CD4-positive, alpha-beta memory T cell (primary cell): ENCODE data around the gene LRP2BP. TPM values are rescaled to one million over a fixed set of nuclear protein-coding genes. Genes with fewer than 3 reads are reported as not detected.

ENCODE experiments used
- CTCF ChIA-PET: fragments of 350-600 bp; sonication (Branson Sonifier 250); formaldehyde crosslinking; loops from one replicate; lab custom pipeline; 2021; ENCODE audit warnings: inconsistent platforms; ENCODE audit not compliant: partially characterized antibody; lab: Charles Lee
- POLR2A ChIA-PET: fragments of 350-600 bp; sonication (Branson Sonifier 250); formaldehyde crosslinking; loops from one replicate; lab custom pipeline; 2021; ENCODE audit not compliant: partially characterized antibody; lab: Charles Lee
- DNase-seq, 5 donors: peaks; one replicate each; pipeline versions ENCODE4 v3.0.0 to v3.0.0-alpha.2; 2020 to 2022; ENCODE audit warnings: mixed read lengths in 1 of 5
- H3K27ac ChIP-seq: one replicate; pipeline ENCODE4 v1.7.0; 2013; ENCODE audit warnings: low read depth, low read length
- H3K27me3 ChIP-seq: 2 replicates; pipeline ENCODE4 v1.7.0; 2013; ENCODE audit warnings: mild to moderate bottlenecking, low read length, moderate library complexity; ENCODE audit not compliant: insufficient read depth
- H3K36me3 ChIP-seq: 2 replicates; pipeline ENCODE4 v1.7.0; 2013; ENCODE audit warnings: mild to moderate bottlenecking, low read length, moderate library complexity; ENCODE audit not compliant: insufficient read depth
- H3K4me1 ChIP-seq: 2 replicates; pipeline ENCODE4 v1.7.0; 2013; ENCODE audit warnings: mild to moderate bottlenecking, low read length, moderate library complexity; ENCODE audit not compliant: insufficient read depth
- H3K4me3 ChIP-seq, 2 donors: one replicate each; pipeline ENCODE4 v1.7.0; 2013; ENCODE audit warnings: low read length in 2 of 2, mild to moderate bottlenecking in 1 of 2
- H3K9me3 ChIP-seq, 2 donors: one replicate each; pipeline ENCODE4 v1.7.0; 2013; ENCODE audit warnings: low read length in 2 of 2, control low read depth in 1 of 2; ENCODE audit not compliant: control insufficient read depth in 1 of 2
- H3K27ac Mint-ChIP-seq, 7 donors: one replicate each; pipeline ENCODE4 v1.8.0; 2020 to 2021; ENCODE audit warnings: mixed read lengths in 7 of 7, mild to moderate bottlenecking in 6 of 7, inconsistent platforms in 3 of 7, moderate library complexity in 3 of 7
- H3K27me3 Mint-ChIP-seq, 2 donors: one replicate each; pipeline ENCODE4 v1.8.0; 2020 to 2021; ENCODE audit warnings: mixed read lengths in 2 of 2
- H3K36me3 Mint-ChIP-seq, 2 donors: one replicate each; pipeline ENCODE4 v1.8.0; 2020 to 2021; ENCODE audit warnings: mixed read lengths in 2 of 2, inconsistent platforms in 1 of 2, mild to moderate bottlenecking in 1 of 2
- H3K4me1 Mint-ChIP-seq, 4 donors: one replicate each; pipeline ENCODE4 v1.8.0; 2020 to 2021; ENCODE audit warnings: mixed read lengths in 4 of 4, mild to moderate bottlenecking in 1 of 4
- H3K4me3 Mint-ChIP-seq, 8 donors: one replicate each; pipeline ENCODE4 v1.8.0; 2020 to 2021; ENCODE audit warnings: mixed read lengths in 8 of 8, mild to moderate bottlenecking in 7 of 8, moderate library complexity in 6 of 8, inconsistent platforms in 3 of 8
- H3K9me3 Mint-ChIP-seq, 8 donors: one replicate each; pipeline ENCODE4 v1.8.0; 2020 to 2021; ENCODE audit warnings: mixed read lengths in 8 of 8, mild to moderate bottlenecking in 5 of 8, inconsistent platforms in 3 of 8, moderate library complexity in 1 of 8
- intact Hi-C: fragments of 100-400 bp; cut with micrococcal nuclease; formaldehyde crosslinking; loops from one replicate; pipeline ENCODE4 v1.15.1; 2023
- polyA plus RNA-seq, 2 donors: library from polyadenylated mRNA; unstranded; fragments of 300-500 nt; fragmentation: Illumina TruSeq; gene quantifications; one replicate each; pipeline ENCODE4 v1.2.3, GENCODE V29; 2021
- total RNA-seq, 2 experiments: library from RNA; stranded (reverse); gene quantifications; one replicate each; pipeline ENCODE4 v1.2.3, GENCODE V29; 2021

LRP2BP gene
- total and polyA plus RNA-seq, 4 experiments from 2014 or later: 0.20 to 1.9 (median 1.9) TPM; not detected in 1

GRCh38 chr4:185384061-185384460 lies 11.7 kb downstream of the LRP2BP start:
- H3K4me3 ChIP-seq: no peak overlapping the region
- Mint-ChIP-seq H3K27me3 (peaks cover 0 to 1% of the 10 kb centered on the region in 2 donors), H3K9me3 (peaks cover 0 to 13% (median 2%) of the 10 kb centered on the region in 8 donors), H3K27ac (no peak overlapping the region), H3K4me1 (peaks cover 7 to 14% (median 10%) of the 10 kb centered on the region in 4 donors), H3K36me3 (peaks cover 0 to 8% of the 10 kb centered on the region in 2 donors), H3K4me3 (no peak overlapping the region)
- ChIA-PET CTCF (no interaction called here), POLR2A (no interaction called here)
- no peak for DNase-seq
- no peak overlapping the region for H3K27ac ChIP-seq
- no peaks in the 10 kb centered on the region for H3K36me3 ChIP-seq
- H3K4me1 ChIP-seq: peaks cover 4% of the 10 kb centered on the region
- H3K27me3 ChIP-seq: no peaks in the 10 kb centered on the region
- intact Hi-C loops: no loop called here
- H3K9me3 ChIP-seq: no peaks in the 10 kb centered on the region

- POLR2A ChIA-PET: no interaction called here
- Histone ChIP-seq H3K4me1 (peaks cover 4% of the 10 kb centered on the region), H3K9me3 (no peaks in the 10 kb centered on the region), H3K27me3 (no peaks in the 10 kb centered on the region), H3K36me3 (no peaks in the 10 kb centered on the region), H3K4me3 (no peak overlapping the region), H3K27ac (no peak overlapping the region)
- Mint-ChIP-seq H3K27me3 (peaks cover 0 to 1% of the 10 kb centered on the region in 2 donors), H3K9me3 (peaks cover 0 to 14% (median 2%) of the 10 kb centered on the region in 8 donors), H3K27ac (no peak overlapping the region), H3K4me3 (no peak overlapping the region), H3K36me3 (peaks cover 0 to 8% of the 10 kb centered on the region in 2 donors), H3K4me1 (peaks cover 7 to 14% (median 10%) of the 10 kb centered on the region in 4 donors)
- intact Hi-C loops: no loop called here
- CTCF ChIA-PET: no interaction called here
- no peak for DNase-seq
Observed at GRCh38 chr4:185383451-185383850, 12.3 kb downstream of the LRP2BP start.

- peaks cover 0 to 14% (median 2%) of the 10 kb centered on the region in 8 donors for H3K9me3 Mint-ChIP-seq
- ChIA-PET CTCF (no interaction called here), POLR2A (no interaction called here)
- peaks cover 0 to 8% of the 10 kb centered on the region in 2 donors for H3K36me3 Mint-ChIP-seq
- Histone ChIP-seq H3K27me3 (no peaks in the 10 kb centered on the region), H3K36me3 (no peaks in the 10 kb centered on the region), H3K4me1 (peaks cover 4% of the 10 kb centered on the region), H3K27ac (no peak overlapping the region), H3K9me3 (no peaks in the 10 kb centered on the region), H3K4me3 (no peak overlapping the region)
- H3K27ac Mint-ChIP-seq: no peak overlapping the region
- DNase-seq: no peak
- peaks cover 7 to 14% (median 10%) of the 10 kb centered on the region in 4 donors for H3K4me1 Mint-ChIP-seq
- no peaks in the 10 kb centered on the region for H3K27me3 Mint-ChIP-seq
- H3K4me3 Mint-ChIP-seq: no peak overlapping the region
- intact Hi-C loops: no loop called here
Observed at GRCh38 chr4:185382754-185383153, 13.0 kb downstream of the LRP2BP start.

- intact Hi-C loops: no loop called here
- Histone ChIP-seq H3K36me3 (no peaks in the 10 kb centered on the region), H3K27ac (no peak overlapping the region), H3K27me3 (no peaks in the 10 kb centered on the region), H3K4me1 (peaks cover 4% of the 10 kb centered on the region), H3K4me3 (no peak overlapping the region), H3K9me3 (no peaks in the 10 kb centered on the region)
- no peak for DNase-seq
- H3K4me3 Mint-ChIP-seq: no peak overlapping the region
- peaks cover 0 to 14% (median 2%) of the 10 kb centered on the region in 8 donors for H3K9me3 Mint-ChIP-seq
- CTCF ChIA-PET: no interaction called here
- H3K36me3 Mint-ChIP-seq: peaks cover 0 to 8% of the 10 kb centered on the region in 2 donors
- no peaks in the 10 kb centered on the region for H3K27me3 Mint-ChIP-seq
- peaks cover 7 to 14% (median 10%) of the 10 kb centered on the region in 4 donors for H3K4me1 Mint-ChIP-seq
- POLR2A ChIA-PET: no interaction called here
- no peak overlapping the region for H3K27ac Mint-ChIP-seq
Observed at GRCh38 chr4:185381288-185382196, 14.2 kb downstream of the LRP2BP start.

GRCh38 chr4:185380320-185380719 lies 15.4 kb downstream of the LRP2BP start:
- ChIA-PET CTCF (no interaction called here), POLR2A (interaction anchor here (1.3 kb wide), 1 partner anchor 45 kb away, joined by 5 read pairs; the partner anchor contains the start of gene UFSP2)
- H3K36me3 ChIP-seq: no peaks in the 10 kb centered on the region
- peaks cover 4% of the 10 kb centered on the region for H3K4me1 ChIP-seq
- no peaks in the 10 kb centered on the region for H3K9me3 ChIP-seq
- peaks cover 7 to 12% (median 10%) of the 10 kb centered on the region in 4 donors for H3K4me1 Mint-ChIP-seq
- no peak for DNase-seq
- intact Hi-C loops: no loop called here
- H3K27ac ChIP-seq: no peak overlapping the region
- no peak overlapping the region for H3K4me3 ChIP-seq
- H3K9me3 Mint-ChIP-seq: peaks cover 0 to 14% (median 2%) of the 10 kb centered on the region in 8 donors
- no peak overlapping the region for H3K4me3 Mint-ChIP-seq
- no peaks in the 10 kb centered on the region for H3K27me3 Mint-ChIP-seq
- H3K36me3 Mint-ChIP-seq: peaks cover 0 to 8% of the 10 kb centered on the region in 2 donors
- no peaks in the 10 kb centered on the region for H3K27me3 ChIP-seq
- no peak overlapping the region for H3K27ac Mint-ChIP-seq

GRCh38 chr4:185379326-185380295 lies 16.1 kb downstream of the LRP2BP start:
- peaks cover 0 to 14% (median 2%) of the 10 kb centered on the region in 8 donors for H3K9me3 Mint-ChIP-seq
- H3K4me3 Mint-ChIP-seq: no peak overlapping the region
- H3K36me3 ChIP-seq: no peaks in the 10 kb centered on the region
- H3K27me3 Mint-ChIP-seq: no peaks in the 10 kb centered on the region
- H3K4me1 ChIP-seq: no peaks in the 10 kb centered on the region
- no peak for DNase-seq
- ChIA-PET POLR2A (interaction anchor here (0.5 to 1.3 kb wide), 2 partner anchors 22 to 46 kb away, joined by 4 to 5 read pairs; partner anchors contain the start of gene UFSP2), CTCF (no interaction called here)
- peaks cover 2 to 5% (median 4%) of the 10 kb centered on the region in 4 donors for H3K4me1 Mint-ChIP-seq
- peaks cover 0 to 8% of the 10 kb centered on the region in 2 donors for H3K36me3 Mint-ChIP-seq
- no peaks in the 10 kb centered on the region for H3K9me3 ChIP-seq
- no peak overlapping the region for H3K27ac ChIP-seq
- intact Hi-C loops: no loop called here
- H3K4me3 ChIP-seq: no peak overlapping the region
- no peaks in the 10 kb centered on the region for H3K27me3 ChIP-seq
- H3K27ac Mint-ChIP-seq: no peak overlapping the region
